A549 (cell line): ENCODE measurements around the gene MYO1D.

ENCODE experiments used
- ESRRA ChIP-seq: fragments of 150-350 bp; IDR thresholded peaks from 2 replicates; pipeline ENCODE4 v1.6.1; 2014; ENCODE audit warnings: mild to moderate bottlenecking, low read length, borderline replicate concordance
- POLR2A ChIP-seq: IDR thresholded peaks from 2 replicates; pipeline ENCODE4 v1.6.1; 2012; ENCODE audit warnings: mild to moderate bottlenecking, low read length
- TF ChIP-seq, protein P1 (sequence below): IDR thresholded peaks from 2 replicates; pipeline ENCODE4 v1.6.1; 2012

DNA sequence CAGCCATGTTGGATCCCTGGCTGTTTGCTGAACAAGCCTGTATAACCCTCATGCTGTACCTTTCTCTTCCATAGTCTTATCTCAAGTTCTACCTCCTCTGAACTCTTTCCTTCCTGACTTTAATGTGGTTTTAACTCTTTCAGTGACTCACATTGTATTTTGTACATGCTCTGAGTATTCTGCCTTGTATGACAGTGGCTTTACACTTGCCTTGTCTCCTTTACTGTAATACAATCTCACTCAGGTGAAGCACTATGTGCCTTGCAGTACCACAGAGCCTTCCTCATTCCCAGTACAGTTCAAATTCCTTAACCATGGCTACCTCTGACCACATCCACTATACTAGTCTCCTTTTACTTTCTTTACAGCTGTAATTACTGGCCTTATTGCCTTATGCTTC lies 418.6 kb downstream of the MYO1D start:
- TF ChIP-seq ESRRA = no peak
- no peak for TF ChIP-seq POLR2A
- TF ChIP-seq, protein P1, sequence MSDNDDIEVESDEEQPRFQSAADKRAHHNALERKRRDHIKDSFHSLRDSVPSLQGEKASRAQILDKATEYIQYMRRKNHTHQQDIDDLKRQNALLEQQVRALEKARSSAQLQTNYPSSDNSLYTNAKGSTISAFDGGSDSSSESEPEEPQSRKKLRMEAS = no peak
